ENCODE results near the gene KCNJ10.
A peak's percentile ranks its signal among the peaks of the same experiment; 100 is the strongest.

The KCNJ10 gene

DNA sequence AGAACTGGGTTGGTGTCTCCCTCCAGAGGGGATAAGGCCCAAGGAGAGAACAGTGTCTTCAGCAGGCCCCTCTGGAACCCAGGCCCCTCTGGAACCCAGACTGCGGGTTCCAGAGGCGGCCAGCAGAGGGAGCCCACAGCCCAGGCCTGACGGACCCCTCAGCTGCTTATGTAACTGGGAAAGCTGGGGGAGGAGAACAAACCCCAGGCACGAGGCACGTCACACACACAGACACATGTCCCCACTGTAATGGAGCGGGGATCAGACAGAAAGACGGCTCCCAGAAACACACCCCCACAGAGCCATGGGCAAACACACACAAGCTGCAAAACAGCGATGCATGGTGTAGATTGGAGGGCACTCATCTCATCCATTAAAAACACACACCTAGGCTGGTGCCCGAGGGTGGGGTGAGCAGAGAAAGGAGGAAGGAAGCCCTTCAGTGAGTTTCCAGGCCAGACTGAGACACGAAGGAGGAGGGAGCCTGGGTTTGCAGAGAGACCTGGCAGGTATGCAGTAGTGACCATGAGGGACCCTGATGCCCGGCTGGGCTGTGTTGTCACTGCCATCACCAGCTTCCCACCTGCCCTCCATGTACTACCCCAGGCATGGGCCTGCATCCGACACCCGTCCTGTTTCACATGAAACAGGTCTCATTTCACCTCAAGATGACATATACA lies 31.2 kb upstream of the KCNJ10 start (continued):
- TF ChIP-seq, protein P1, sequence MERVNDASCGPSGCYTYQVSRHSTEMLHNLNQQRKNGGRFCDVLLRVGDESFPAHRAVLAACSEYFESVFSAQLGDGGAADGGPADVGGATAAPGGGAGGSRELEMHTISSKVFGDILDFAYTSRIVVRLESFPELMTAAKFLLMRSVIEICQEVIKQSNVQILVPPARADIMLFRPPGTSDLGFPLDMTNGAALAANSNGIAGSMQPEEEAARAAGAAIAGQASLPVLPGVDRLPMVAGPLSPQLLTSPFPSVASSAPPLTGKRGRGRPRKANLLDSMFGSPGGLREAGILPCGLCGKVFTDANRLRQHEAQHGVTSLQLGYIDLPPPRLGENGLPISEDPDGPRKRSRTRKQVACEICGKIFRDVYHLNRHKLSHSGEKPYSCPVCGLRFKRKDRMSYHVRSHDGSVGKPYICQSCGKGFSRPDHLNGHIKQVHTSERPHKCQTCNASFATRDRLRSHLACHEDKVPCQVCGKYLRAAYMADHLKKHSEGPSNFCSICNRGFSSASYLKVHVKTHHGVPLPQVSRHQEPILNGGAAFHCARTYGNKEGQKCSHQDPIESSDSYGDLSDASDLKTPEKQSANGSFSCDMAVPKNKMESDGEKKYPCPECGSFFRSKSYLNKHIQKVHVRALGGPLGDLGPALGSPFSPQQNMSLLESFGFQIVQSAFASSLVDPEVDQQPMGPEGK (tag by site-specific recombination; IDR thresholded peaks at IDR 0.05) = peak; percentile 80
- TF ChIP-seq ZSCAN30 (tag by site-specific recombination; IDR thresholded peaks at IDR 0.05) = peak; percentile 86; the same call in 1 of the 2 replicates
- 0 out of 2 replicates have a peak, but pooled peaks have one; percentile 32 for TF ChIP-seq ZNF600 (tag by site-specific recombination; IDR thresholded peaks at IDR 0.05)
- 0 out of 2 replicates have a peak, but pooled peaks have one; percentile 28 for TF ChIP-seq GLIS2 (tag by site-specific recombination; IDR thresholded peaks at IDR 0.05)
- peak; percentile 61; the same call in 1 of the 2 replicates for TF ChIP-seq ZBTB17 (tag by site-specific recombination; IDR thresholded peaks at IDR 0.05)
- TF ChIP-seq, protein P2, sequence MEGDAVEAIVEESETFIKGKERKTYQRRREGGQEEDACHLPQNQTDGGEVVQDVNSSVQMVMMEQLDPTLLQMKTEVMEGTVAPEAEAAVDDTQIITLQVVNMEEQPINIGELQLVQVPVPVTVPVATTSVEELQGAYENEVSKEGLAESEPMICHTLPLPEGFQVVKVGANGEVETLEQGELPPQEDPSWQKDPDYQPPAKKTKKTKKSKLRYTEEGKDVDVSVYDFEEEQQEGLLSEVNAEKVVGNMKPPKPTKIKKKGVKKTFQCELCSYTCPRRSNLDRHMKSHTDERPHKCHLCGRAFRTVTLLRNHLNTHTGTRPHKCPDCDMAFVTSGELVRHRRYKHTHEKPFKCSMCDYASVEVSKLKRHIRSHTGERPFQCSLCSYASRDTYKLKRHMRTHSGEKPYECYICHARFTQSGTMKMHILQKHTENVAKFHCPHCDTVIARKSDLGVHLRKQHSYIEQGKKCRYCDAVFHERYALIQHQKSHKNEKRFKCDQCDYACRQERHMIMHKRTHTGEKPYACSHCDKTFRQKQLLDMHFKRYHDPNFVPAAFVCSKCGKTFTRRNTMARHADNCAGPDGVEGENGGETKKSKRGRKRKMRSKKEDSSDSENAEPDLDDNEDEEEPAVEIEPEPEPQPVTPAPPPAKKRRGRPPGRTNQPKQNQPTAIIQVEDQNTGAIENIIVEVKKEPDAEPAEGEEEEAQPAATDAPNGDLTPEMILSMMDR (tag by site-specific recombination; IDR thresholded peaks at IDR 0.05) = peak; percentile 86
- TF ChIP-seq ZEB2 (tag by site-specific recombination; IDR thresholded peaks at IDR 0.05) = peak; percentile 63; the same call in 1 of the 2 replicates
- TF ChIP-seq ZNF624 (tag by site-specific recombination; IDR thresholded peaks at IDR 0.05) = no peak
- TF ChIP-seq ZNF843 (tag by site-specific recombination; IDR thresholded peaks at IDR 0.05) = 0 out of 2 replicates have a peak, but pooled peaks have one; percentile 17
- TF ChIP-seq GLIS1 (tag by site-specific recombination; IDR thresholded peaks at IDR 0.05) = peak; percentile 48
- TF ChIP-seq MZF1 (tag by site-specific recombination; IDR thresholded peaks at IDR 0.05; ENCODE audit: borderline replicate concordance) = peak; percentile 26; the same call in 1 of the 2 replicates

GRCh38 chr1:160099716-160100375 lies 29.9 kb upstream of the KCNJ10 start:
- Histone ChIP-seq H3K36me3 (ENCODE audit: control insufficient read depth in 2 of 2, insufficient read depth in 1 of 2, low read length in 2 of 2) (peaks cover 0 to 3% of the 10 kb centered on the region in 2 experiments; a peak in 1 of 3 replicates), H3K4me3 (ENCODE audit: low read depth, low read length) (no peak overlapping the region), H3K9me3 (ENCODE audit: control insufficient read depth, insufficient read depth, low read depth, low read length) (no peaks in the 10 kb centered on the region), H3K4me1 (ENCODE audit: control insufficient read depth, insufficient read depth, low read length) (peaks cover 4% of the 10 kb centered on the region), H3K27ac (ENCODE audit: extremely low read depth, low read depth, low read length) (no peak overlapping the region)
- ChIA-PET CTCF (interaction anchor here (0.6 to 7.2 kb wide), 16 partner anchors 14 to 607 kb away, joined by 3 to 144 read pairs (median 13); partner anchors contain the start of gene CASQ1), POLR2A (interaction anchor here (1.7 kb wide), 1 partner anchor 120 kb away, joined by 7 read pairs; no protein-coding TSS in a partner anchor)
- no peak for TF ChIP-seq ZNF488 (tag by site-specific recombination; IDR thresholded peaks at IDR 0.05)
- TF ChIP-seq, protein P3, sequence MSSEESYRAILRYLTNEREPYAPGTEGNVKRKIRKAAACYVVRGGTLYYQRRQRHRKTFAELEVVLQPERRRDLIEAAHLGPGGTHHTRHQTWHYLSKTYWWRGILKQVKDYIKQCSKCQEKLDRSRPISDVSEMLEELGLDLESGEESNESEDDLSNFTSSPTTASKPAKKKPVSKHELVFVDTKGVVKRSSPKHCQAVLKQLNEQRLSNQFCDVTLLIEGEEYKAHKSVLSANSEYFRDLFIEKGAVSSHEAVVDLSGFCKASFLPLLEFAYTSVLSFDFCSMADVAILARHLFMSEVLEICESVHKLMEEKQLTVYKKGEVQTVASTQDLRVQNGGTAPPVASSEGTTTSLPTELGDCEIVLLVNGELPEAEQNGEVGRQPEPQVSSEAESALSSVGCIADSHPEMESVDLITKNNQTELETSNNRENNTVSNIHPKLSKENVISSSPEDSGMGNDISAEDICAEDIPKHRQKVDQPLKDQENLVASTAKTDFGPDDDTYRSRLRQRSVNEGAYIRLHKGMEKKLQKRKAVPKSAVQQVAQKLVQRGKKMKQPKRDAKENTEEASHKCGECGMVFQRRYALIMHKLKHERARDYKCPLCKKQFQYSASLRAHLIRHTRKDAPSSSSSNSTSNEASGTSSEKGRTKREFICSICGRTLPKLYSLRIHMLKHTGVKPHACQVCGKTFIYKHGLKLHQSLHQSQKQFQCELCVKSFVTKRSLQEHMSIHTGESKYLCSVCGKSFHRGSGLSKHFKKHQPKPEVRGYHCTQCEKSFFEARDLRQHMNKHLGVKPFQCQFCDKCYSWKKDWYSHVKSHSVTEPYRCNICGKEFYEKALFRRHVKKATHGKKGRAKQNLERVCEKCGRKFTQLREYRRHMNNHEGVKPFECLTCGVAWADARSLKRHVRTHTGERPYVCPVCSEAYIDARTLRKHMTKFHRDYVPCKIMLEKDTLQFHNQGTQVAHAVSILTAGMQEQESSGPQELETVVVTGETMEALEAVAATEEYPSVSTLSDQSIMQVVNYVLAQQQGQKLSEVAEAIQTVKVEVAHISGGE (tag by site-specific recombination; conservative IDR thresholded peaks at IDR 0.05; ENCODE audit: low read depth) = no peak
- no peak for TF ChIP-seq ZNF423 (tag by site-specific recombination; IDR thresholded peaks at IDR 0.05)
- TF ChIP-seq ZNF37A (tag by site-specific recombination; IDR thresholded peaks at IDR 0.05) = no peak
- TF ChIP-seq OVOL3 (tag by site-specific recombination; IDR thresholded peaks at IDR 0.05) = no peak
- no peak for TF ChIP-seq GLIS2 (tag by site-specific recombination; IDR thresholded peaks at IDR 0.05)
- no peak for TF ChIP-seq ZNF664 (tag by site-specific recombination; IDR thresholded peaks at IDR 0.05)
- no peak for TF ChIP-seq ZNF221 (tag by site-specific recombination; IDR thresholded peaks at IDR 0.05; ENCODE audit: borderline replicate concordance)
- TF ChIP-seq ZNF548 (tag by site-specific recombination; IDR thresholded peaks at IDR 0.05) = no peak
- no peak for TF ChIP-seq GFI1B (tag by site-specific recombination; IDR thresholded peaks at IDR 0.05)
- no peak for TF ChIP-seq FEZF1 (tag by site-specific recombination; IDR thresholded peaks at IDR 0.05)
- no peak for TF ChIP-seq ZNF776 (tag by site-specific recombination; IDR thresholded peaks at IDR 0.05; ENCODE audit: borderline replicate concordance)
- TF ChIP-seq ZBTB20 (tag by site-specific recombination; IDR thresholded peaks at IDR 0.05) = no peak
- TF ChIP-seq ZNF10 (tag by site-specific recombination; IDR thresholded peaks at IDR 0.05) = no peak
- no peak for TF ChIP-seq ZNF274 (IDR thresholded peaks at IDR 0.05; ENCODE audit: low read length)
- no peak for TF ChIP-seq ZNF274 (tag by site-specific recombination; IDR thresholded peaks at IDR 0.05; ENCODE audit: borderline replicate concordance)
